ENCODE data around the gene MS4A4E. TPM values are rescaled to one million over a fixed set of nuclear protein-coding genes. Genes with fewer than 3 reads are reported as not detected.
A peak's percentile ranks its signal among the peaks of the same experiment; 100 is the strongest.

The MS4A4E gene
- total RNA-seq, 6 experiments from 2014 or later = 1.1 to 3.8 (median 3.1) TPM

DNA sequence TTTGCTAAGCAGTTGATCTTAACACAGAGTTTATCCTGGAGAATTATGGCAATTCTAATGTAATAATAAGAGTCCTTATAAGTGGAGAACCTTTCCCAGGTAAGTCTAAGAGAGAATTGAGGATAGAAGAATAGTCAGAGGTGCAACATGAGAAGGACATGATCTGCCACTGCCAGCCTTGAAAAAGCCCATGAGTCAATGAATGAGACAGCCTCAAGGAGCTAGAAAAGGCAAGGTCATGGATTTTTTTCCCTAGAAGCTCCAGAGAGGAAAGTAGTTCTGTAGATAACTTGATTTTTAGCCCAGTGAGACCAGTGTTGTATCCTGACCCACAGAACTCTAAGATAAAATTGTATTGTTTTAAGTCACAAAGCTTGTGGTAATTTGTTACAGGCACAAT is 77.0 kb downstream of the MS4A4E start:
- no peak overlapping the region for H3K27ac ChIP-seq
- H3K36me3 ChIP-seq = no peaks in the 10 kb centered on the region
- no peaks in the 10 kb centered on the region for H3K27me3 ChIP-seq
- no peaks in the 10 kb centered on the region for H3K4me1 ChIP-seq
- H3K4me3 ChIP-seq = no peak overlapping the region
- TF ChIP-seq, protein P1, sequence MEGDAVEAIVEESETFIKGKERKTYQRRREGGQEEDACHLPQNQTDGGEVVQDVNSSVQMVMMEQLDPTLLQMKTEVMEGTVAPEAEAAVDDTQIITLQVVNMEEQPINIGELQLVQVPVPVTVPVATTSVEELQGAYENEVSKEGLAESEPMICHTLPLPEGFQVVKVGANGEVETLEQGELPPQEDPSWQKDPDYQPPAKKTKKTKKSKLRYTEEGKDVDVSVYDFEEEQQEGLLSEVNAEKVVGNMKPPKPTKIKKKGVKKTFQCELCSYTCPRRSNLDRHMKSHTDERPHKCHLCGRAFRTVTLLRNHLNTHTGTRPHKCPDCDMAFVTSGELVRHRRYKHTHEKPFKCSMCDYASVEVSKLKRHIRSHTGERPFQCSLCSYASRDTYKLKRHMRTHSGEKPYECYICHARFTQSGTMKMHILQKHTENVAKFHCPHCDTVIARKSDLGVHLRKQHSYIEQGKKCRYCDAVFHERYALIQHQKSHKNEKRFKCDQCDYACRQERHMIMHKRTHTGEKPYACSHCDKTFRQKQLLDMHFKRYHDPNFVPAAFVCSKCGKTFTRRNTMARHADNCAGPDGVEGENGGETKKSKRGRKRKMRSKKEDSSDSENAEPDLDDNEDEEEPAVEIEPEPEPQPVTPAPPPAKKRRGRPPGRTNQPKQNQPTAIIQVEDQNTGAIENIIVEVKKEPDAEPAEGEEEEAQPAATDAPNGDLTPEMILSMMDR (IDR thresholded peaks at IDR 0.05) = no peak
- TF ChIP-seq POLR2A (IDR thresholded peaks at IDR 0.05) = no peak
- DNase-seq = no peak
- no peaks in the 10 kb centered on the region for H3K9me3 ChIP-seq
- intact Hi-C loops (cut with DNase I) = no loop called here
- no peak for ATAC-seq

DNA sequence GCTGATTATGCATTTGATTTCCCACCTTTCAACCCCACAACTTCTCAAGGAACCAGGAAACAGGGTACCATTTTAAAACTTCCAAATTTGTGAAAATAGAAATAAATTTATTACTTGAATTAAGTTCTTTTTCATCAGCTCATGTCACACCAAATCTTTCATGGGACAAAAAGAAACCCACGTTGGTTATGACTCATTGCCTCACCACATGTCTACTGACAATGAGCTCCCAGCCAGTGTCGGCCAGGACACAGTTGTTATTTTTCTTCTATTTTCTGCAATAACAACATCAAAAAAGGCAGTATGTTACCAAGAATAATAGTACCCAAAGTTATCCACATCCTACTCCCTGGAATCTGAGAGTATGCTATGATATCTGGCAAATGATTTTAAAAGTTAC is 77.4 kb downstream of the MS4A4E start:
- ATAC-seq (no peak), DNase-seq (no peak)
- 30% methylated on average over 2 of the region's 2 CpGs for WGBS (ENCODE audit: insufficient coverage, low coverage, low lambda C conversion rate, missing lambda C conversion rate)
- no peaks in the 10 kb centered on the region for H3K9me3 ChIP-seq
- no peaks in the 10 kb centered on the region for H3K27me3 ChIP-seq
- H3K36me3 ChIP-seq = no peaks in the 10 kb centered on the region
- H3K4me3 ChIP-seq = no peak overlapping the region
- TF ChIP-seq POLR2A (IDR thresholded peaks at IDR 0.05) = no peak
- TF ChIP-seq, protein P1 (IDR thresholded peaks at IDR 0.05) = no peak
- H3K4me1 ChIP-seq = no peaks in the 10 kb centered on the region
- no peak overlapping the region for H3K27ac ChIP-seq
- intact Hi-C loops (cut with DNase I) = no loop called here

DNA sequence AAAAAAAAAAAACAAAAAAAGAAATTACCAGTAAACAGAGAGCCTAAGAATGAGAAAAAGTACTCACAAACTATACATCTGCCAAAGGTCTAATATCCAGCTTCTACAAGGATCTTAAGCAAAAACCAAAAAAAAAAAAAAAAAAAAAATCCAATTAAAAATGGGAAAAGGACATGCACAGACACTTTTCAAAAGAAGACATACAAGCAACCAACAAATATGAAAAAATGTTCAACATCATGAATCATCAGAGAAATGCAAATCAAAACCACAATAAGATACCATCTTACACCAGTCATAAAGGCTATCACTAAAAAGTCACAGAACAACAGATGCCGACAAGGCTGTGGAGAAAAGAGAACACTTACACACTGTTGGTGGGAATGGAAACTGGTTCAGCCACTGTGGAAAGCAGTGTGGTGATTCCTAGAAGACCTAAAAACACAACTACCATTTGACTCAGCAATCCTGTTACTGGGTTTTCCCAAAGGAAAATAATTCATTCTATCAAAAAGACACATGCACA is 78.3 kb downstream of the MS4A4E start:
- TF ChIP-seq POLR2A (IDR thresholded peaks at IDR 0.05) = no peak
- TF ChIP-seq, protein P1 (IDR thresholded peaks at IDR 0.05) = no peak
- Histone ChIP-seq H3K27ac (no peak overlapping the region), H3K36me3 (no peaks in the 10 kb centered on the region), H3K4me3 (no peak overlapping the region), H3K9me3 (no peaks in the 10 kb centered on the region), H3K27me3 (no peaks in the 10 kb centered on the region), H3K4me1 (no peaks in the 10 kb centered on the region)
- WGBS (ENCODE audit: insufficient coverage, low coverage, low lambda C conversion rate, missing lambda C conversion rate) = 75% methylated on average over 1 of the region's 1 CpG
- ATAC-seq = no peak
- DNase-seq = no peak
- intact Hi-C loops (cut with DNase I) = no loop called here

DNA sequence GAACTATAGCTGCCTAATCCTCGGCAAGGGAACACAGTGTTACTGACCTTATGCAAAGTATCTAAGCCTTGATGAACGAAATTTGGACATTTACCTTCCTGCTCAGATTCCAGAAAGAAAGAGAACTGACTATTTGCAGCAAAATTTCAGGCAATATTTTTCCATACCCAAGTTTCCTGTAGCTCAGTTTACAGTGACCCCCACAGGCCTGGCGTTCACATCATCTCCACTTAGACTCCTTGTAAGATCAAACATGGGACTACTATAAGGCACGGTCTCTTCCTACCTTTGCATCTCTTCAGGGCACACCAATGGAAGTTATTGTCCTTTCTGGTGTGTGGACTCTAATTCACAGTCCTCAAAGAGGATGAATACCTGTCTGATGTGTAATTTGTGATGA is 81.2 kb downstream of the MS4A4E start:
- Histone ChIP-seq H3K27ac (no peak overlapping the region), H3K4me1 (no peaks in the 10 kb centered on the region), H3K36me3 (no peaks in the 10 kb centered on the region), H3K4me3 (no peak overlapping the region), H3K27me3 (no peaks in the 10 kb centered on the region), H3K9me3 (no peaks in the 10 kb centered on the region)
- intact Hi-C loops (cut with DNase I) = no loop called here
- WGBS (ENCODE audit: insufficient coverage, low coverage, low lambda C conversion rate, missing lambda C conversion rate) = 58% methylated on average over 4 of the region's 4 CpGs
- TF ChIP-seq, protein P1 (IDR thresholded peaks at IDR 0.05) = no peak
- peak in 1 of 4 donors; percentile 38 for ATAC-seq
- DNase-seq = no peak

DNA sequence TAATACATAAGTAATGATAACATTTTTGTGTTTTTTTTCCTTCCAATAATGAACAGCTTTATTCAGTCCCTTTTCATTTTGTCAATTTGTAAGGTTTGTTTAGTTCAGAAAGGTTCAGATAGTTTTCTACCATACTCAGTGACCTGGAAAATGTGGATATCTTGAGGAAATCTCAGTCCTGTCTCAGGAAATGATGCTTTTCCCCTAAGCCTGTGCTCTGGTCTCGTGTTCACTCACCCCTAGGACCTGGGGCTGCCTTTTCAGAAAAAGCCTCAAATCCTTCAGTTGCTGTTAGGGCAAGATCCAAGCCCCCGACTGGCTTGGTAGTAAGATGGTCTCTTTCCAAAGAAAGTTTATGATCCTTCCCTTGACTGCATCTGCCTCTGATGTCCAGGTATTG is 81.8 kb downstream of the MS4A4E start:
- H3K4me1 ChIP-seq = no peaks in the 10 kb centered on the region
- no peaks in the 10 kb centered on the region for H3K36me3 ChIP-seq
- peak in 3 of 4 donors; percentile 42 to 72 (median 57) for ATAC-seq
- intact Hi-C loops (cut with DNase I) = no loop called here
- no peaks in the 10 kb centered on the region for H3K9me3 ChIP-seq
- 24% methylated on average over 2 of the region's 2 CpGs for WGBS (ENCODE audit: insufficient coverage, low coverage, low lambda C conversion rate, missing lambda C conversion rate)
- no peak overlapping the region for H3K27ac ChIP-seq
- no peaks in the 10 kb centered on the region for H3K27me3 ChIP-seq
- no peak for DNase-seq
- no peak overlapping the region for H3K4me3 ChIP-seq
- TF ChIP-seq, protein P1 (IDR thresholded peaks at IDR 0.05) = no peak
- no peak for TF ChIP-seq POLR2A (IDR thresholded peaks at IDR 0.05)
